H9 (cell line): ENCODE measurements around the gene CCSER1. TPM values are rescaled to one million over a fixed set of nuclear protein-coding genes. Genes with fewer than 3 reads are reported as not detected.

ENCODE experiments used
- DNase-seq: peaks from one replicate; pipeline ENCODE4 v3.0.0-alpha.2; 2017
- H2AFZ ChIP-seq: one replicate; pipeline ENCODE4 v1.6.1; 2013; ENCODE audit warnings: mild to moderate bottlenecking, low read length, control low read depth, moderate library complexity
- H2AK5ac ChIP-seq: 2 replicates; pipeline ENCODE4 v1.6.1; 2013; ENCODE audit warnings: low read length, control low read depth, mixed read lengths; ENCODE audit not compliant: insufficient read length
- H2BK120ac ChIP-seq: one replicate; pipeline ENCODE4 v1.6.1; 2013; ENCODE audit warnings: low read depth, mild to moderate bottlenecking, low read length, control low read depth, inconsistent platforms; ENCODE audit not compliant: poor library complexity, severe bottlenecking
- H2BK12ac ChIP-seq: 2 replicates; pipeline ENCODE4 v1.6.1; 2013; ENCODE audit warnings: low read length, control low read depth, mixed read lengths, low read depth; ENCODE audit not compliant: insufficient read length
- H2BK15ac ChIP-seq: 2 replicates; pipeline ENCODE4 v1.6.1; 2013; ENCODE audit warnings: low read depth, low read length, control low read depth
- H2BK20ac ChIP-seq: one replicate; pipeline ENCODE4 v1.6.1; 2013; ENCODE audit warnings: low read depth, mild to moderate bottlenecking, low read length, control low read depth, inconsistent platforms; ENCODE audit not compliant: poor library complexity, severe bottlenecking
- H2BK5ac ChIP-seq: 2 replicates; pipeline ENCODE4 v1.6.1; 2013; ENCODE audit warnings: low read length, control low read depth, mixed read lengths; ENCODE audit not compliant: insufficient read length
- H3K14ac ChIP-seq: 2 replicates; pipeline ENCODE4 v1.6.1; 2013; ENCODE audit warnings: low read length, control low read depth; ENCODE audit not compliant: insufficient read depth
- H3K18ac ChIP-seq: 2 replicates; pipeline ENCODE4 v1.6.1; 2013; ENCODE audit warnings: low read depth, mild to moderate bottlenecking, mixed read lengths, low read length, control low read depth; ENCODE audit not compliant: insufficient read length
- H3K23ac ChIP-seq: 2 replicates; pipeline ENCODE4 v1.6.1; 2013; ENCODE audit warnings: low read length, control low read depth, mixed read lengths, low read depth; ENCODE audit not compliant: insufficient read length
- H3K23me2 ChIP-seq: 2 replicates; pipeline ENCODE4 v1.6.1; 2013; ENCODE audit warnings: low read depth, mild to moderate bottlenecking, mixed read lengths, low read length, control low read depth; ENCODE audit not compliant: insufficient read length, poor library complexity, severe bottlenecking
- H3K27ac ChIP-seq: 2 replicates; pipeline ENCODE4 v1.5.1; 2013; ENCODE audit warnings: low read length, control low read depth, mixed read lengths, low read depth; ENCODE audit not compliant: insufficient read length
- H3K27me3 ChIP-seq: 2 replicates; pipeline ENCODE4 v1.6.1; 2013; ENCODE audit warnings: low read length, control low read depth, inconsistent platforms; ENCODE audit not compliant: insufficient read depth
- H3K4ac ChIP-seq: 2 replicates; pipeline ENCODE4 v1.6.1; 2013; ENCODE audit warnings: low read depth, mild to moderate bottlenecking, control low read depth, inconsistent platforms, low read length, moderate library complexity
- H3K4me1 ChIP-seq: 2 replicates; pipeline ENCODE4 v1.6.1; 2013; ENCODE audit warnings: low read length, control low read depth, inconsistent platforms; ENCODE audit not compliant: insufficient read depth
- H3K4me2 ChIP-seq: 2 replicates; pipeline ENCODE4 v1.6.1; 2013; ENCODE audit warnings: low read length, control low read depth, mixed read lengths; ENCODE audit not compliant: insufficient read length, insufficient read depth
- H3K56ac ChIP-seq: 2 replicates; pipeline ENCODE4 v1.6.1; 2013; ENCODE audit warnings: low read depth, mild to moderate bottlenecking, mixed read lengths, low read length, control low read depth; ENCODE audit not compliant: insufficient read length
- H3K79me1 ChIP-seq: 2 replicates; pipeline ENCODE4 v1.6.1; 2013; ENCODE audit warnings: low read depth, mild to moderate bottlenecking, moderate library complexity, low read length, control low read depth, inconsistent platforms; ENCODE audit not compliant: insufficient read depth, poor library complexity, severe bottlenecking
- H3K79me2 ChIP-seq: 2 replicates; pipeline ENCODE4 v1.6.1; 2013; ENCODE audit warnings: low read length, control low read depth, inconsistent platforms; ENCODE audit not compliant: insufficient read depth
- H3K9ac ChIP-seq: 2 replicates; pipeline ENCODE4 v1.6.1; 2013; ENCODE audit warnings: low read length, control low read depth, mixed read lengths; ENCODE audit not compliant: insufficient read length; ENCODE audit errors: extremely low read depth
- H3K9me3 ChIP-seq: one replicate; pipeline ENCODE4 v1.6.1; 2013; ENCODE audit warnings: low read depth, low read length, inconsistent platforms; ENCODE audit not compliant: control insufficient read depth
- H3T11ph ChIP-seq: one replicate; pipeline ENCODE4 v1.6.1; 2013; ENCODE audit warnings: mild to moderate bottlenecking, low read length, control low read depth, inconsistent platforms
- H4K20me1 ChIP-seq: one replicate; pipeline ENCODE4 v1.6.1; 2013; ENCODE audit not compliant: control insufficient read depth, insufficient read length, insufficient read depth
- H4K5ac ChIP-seq: 2 replicates; pipeline ENCODE4 v1.6.1; 2013; ENCODE audit warnings: low read depth, mild to moderate bottlenecking, mixed read lengths, low read length, control low read depth; ENCODE audit not compliant: insufficient read length
- H4K8ac ChIP-seq: replicated peaks from 2 replicates; pipeline ENCODE4 v1.6.1; 2013; ENCODE audit warnings: low read length, control low read depth, mixed read lengths, low read depth; ENCODE audit not compliant: insufficient read length
- H4K91ac ChIP-seq: 2 replicates; pipeline ENCODE4 v1.6.1; 2013; ENCODE audit warnings: low read depth, mild to moderate bottlenecking, moderate library complexity, mixed read lengths, low read length, control low read depth; ENCODE audit not compliant: insufficient read length
- H3K27ac Mint-ChIP-seq, 3 experiments: 2 replicates in 2 of 3; 3 replicates in 1 of 3; pipeline ENCODE4 v1.8.0; 2020 to 2021; ENCODE audit warnings: mixed read lengths in 3 of 3, mild to moderate bottlenecking in 1 of 3, moderate library complexity in 1 of 3
- H3K27me3 Mint-ChIP-seq: 2 replicates; pipeline ENCODE4 v1.8.0; 2021; ENCODE audit warnings: low read depth, mild to moderate bottlenecking, moderate library complexity, mixed read lengths
- H3K36me3 Mint-ChIP-seq, 3 experiments: 2 replicates in 2 of 3; 3 replicates in 1 of 3; pipeline ENCODE4 v1.8.0; 2020 to 2021; ENCODE audit warnings: low read depth in 3 of 3, mixed read lengths in 3 of 3; ENCODE audit not compliant: insufficient read depth in 1 of 3
- H3K4me1 Mint-ChIP-seq, 2 experiments: 2 replicates each; pipeline ENCODE4 v1.8.0; 2020; ENCODE audit warnings: mixed read lengths in 2 of 2
- H3K4me3 Mint-ChIP-seq, 2 experiments: 2 replicates in 1 of 2; 3 replicates in 1 of 2; pipeline ENCODE4 v1.8.0; 2020 to 2021; ENCODE audit warnings: mild to moderate bottlenecking in 2 of 2, mixed read lengths in 2 of 2, moderate library complexity in 1 of 2
- H3K9me3 Mint-ChIP-seq, 2 experiments: 2 replicates in 1 of 2; 3 replicates in 1 of 2; pipeline ENCODE4 v1.8.0; 2020; ENCODE audit warnings: mild to moderate bottlenecking in 2 of 2, mixed read lengths in 2 of 2, moderate library complexity in 1 of 2
- WGBS: extraction: QIAGEN DNeasy Blood & Tissue Kit; methylation state at CpG from one replicate; pipeline ENCODE4 v1.1.7; 2013; ENCODE audit warnings: missing lambda C conversion rate, low lambda C conversion rate, mixed read lengths; ENCODE audit not compliant: insufficient read length; ENCODE audit errors: extremely low coverage; 5-methylcytosine and 5-hydroxymethylcytosine counted together
- total RNA-seq: library from RNA; stranded (reverse); gene quantifications from 2 replicates; pipeline ENCODE4 v1.2.1, GENCODE V29; 2021
- TF ChIP-seq, protein P1 (sequence below): fragments of 200-600 bp; sonication (generic); conservative IDR thresholded peaks from 3 replicates; pipeline ENCODE4 v1.8.0; 2021; ENCODE audit warnings: antibody characterized with exemption, mild to moderate bottlenecking

The CCSER1 gene
- total RNA-seq, 1 experiment from 2014 or later, result 0.37 TPM

DNA sequence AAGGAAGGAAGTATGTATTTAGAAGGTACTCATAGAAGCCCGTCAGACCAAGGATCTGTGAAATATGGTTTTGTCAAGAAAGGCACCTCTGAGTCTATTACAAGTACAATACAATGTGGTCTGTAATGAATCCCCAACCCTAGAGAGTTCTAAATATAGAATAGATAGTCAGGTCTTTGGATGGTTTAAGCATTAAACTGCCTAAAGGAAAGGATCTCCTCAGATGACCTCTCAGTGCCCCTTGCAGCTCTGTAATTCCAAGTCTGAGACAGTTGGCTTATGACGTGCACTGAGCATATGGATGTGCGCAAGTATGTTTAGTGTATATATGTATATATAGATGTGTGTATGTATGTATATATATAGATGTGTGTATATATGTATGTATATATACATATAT is 62.0 kb downstream of the CCSER1 start:
- Histone ChIP-seq H3K4ac (no peak overlapping the region), H2BK5ac (no peak overlapping the region), H3K27ac (no peak overlapping the region), H3K23me2 (no peaks in the 10 kb centered on the region), H4K5ac (no peak overlapping the region), H3K4me1 (peaks cover 2% of the 10 kb centered on the region; the same call in 1 of the 2 replicates), H3K9ac (no peak overlapping the region), H2BK15ac (no peak overlapping the region), H2BK20ac (no peak overlapping the region), H3K4me2 (no peak overlapping the region), H3K9me3 (no peaks in the 10 kb centered on the region), H3K14ac (no peak overlapping the region), H3K27me3 (no peaks in the 10 kb centered on the region), H4K8ac (no peak overlapping the region), H3T11ph (no peak overlapping the region), H2BK12ac (no peak overlapping the region), H2AFZ (no peak overlapping the region), H4K20me1 (no peaks in the 10 kb centered on the region), H2BK120ac (no peak overlapping the region), H3K23ac (no peak overlapping the region), H3K79me1 (no peaks in the 10 kb centered on the region), H3K79me2 (no peaks in the 10 kb centered on the region), H3K56ac (no peak overlapping the region), H2AK5ac (no peak overlapping the region), H3K18ac (no peak overlapping the region), H4K91ac (no peak overlapping the region)
- Mint-ChIP-seq H3K4me1 (peaks cover 24 to 25% of the 10 kb centered on the region in 2 experiments), H3K9me3 (no peaks in the 10 kb centered on the region), H3K27ac (no peak overlapping the region), H3K27me3 (no peaks in the 10 kb centered on the region), H3K36me3 (no peaks in the 10 kb centered on the region), H3K4me3 (no peak overlapping the region)
- TF ChIP-seq, protein P1, sequence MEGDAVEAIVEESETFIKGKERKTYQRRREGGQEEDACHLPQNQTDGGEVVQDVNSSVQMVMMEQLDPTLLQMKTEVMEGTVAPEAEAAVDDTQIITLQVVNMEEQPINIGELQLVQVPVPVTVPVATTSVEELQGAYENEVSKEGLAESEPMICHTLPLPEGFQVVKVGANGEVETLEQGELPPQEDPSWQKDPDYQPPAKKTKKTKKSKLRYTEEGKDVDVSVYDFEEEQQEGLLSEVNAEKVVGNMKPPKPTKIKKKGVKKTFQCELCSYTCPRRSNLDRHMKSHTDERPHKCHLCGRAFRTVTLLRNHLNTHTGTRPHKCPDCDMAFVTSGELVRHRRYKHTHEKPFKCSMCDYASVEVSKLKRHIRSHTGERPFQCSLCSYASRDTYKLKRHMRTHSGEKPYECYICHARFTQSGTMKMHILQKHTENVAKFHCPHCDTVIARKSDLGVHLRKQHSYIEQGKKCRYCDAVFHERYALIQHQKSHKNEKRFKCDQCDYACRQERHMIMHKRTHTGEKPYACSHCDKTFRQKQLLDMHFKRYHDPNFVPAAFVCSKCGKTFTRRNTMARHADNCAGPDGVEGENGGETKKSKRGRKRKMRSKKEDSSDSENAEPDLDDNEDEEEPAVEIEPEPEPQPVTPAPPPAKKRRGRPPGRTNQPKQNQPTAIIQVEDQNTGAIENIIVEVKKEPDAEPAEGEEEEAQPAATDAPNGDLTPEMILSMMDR, result no peak
- no peak for DNase-seq
- WGBS, result no CpG with 5 or more reads among the region's 3 CpGs
